Stomach (tissue), 4 donors: ENCODE results near the gene SF3B2.

Experiments used
- POLR2A ChIP-seq, 4 donors: fragments of 450-650 bp; IDR thresholded peaks; one replicate each; pipeline ENCODE4 v1.6.1; 2016; ENCODE audit warnings: antibody characterized with exemption in 4 of 4, control low read depth in 2 of 4, mild to moderate bottlenecking in 1 of 4, moderate library complexity in 1 of 4
- POLR2AphosphoS5 ChIP-seq, 3 donors: sonication (generic); formaldehyde crosslinking; IDR thresholded peaks; one replicate each; pipeline ENCODE4 v1.6.1; 2016; ENCODE audit warnings: antibody characterized with exemption in 3 of 3
- TF ChIP-seq, protein P1 (sequence below), 7 experiments: fragments of 450-650 bp in 4 of 7; fragments of 200-600 bp in 3 of 7; sonication (generic) in 3 of 7; IDR thresholded peaks; one replicate each; pipeline ENCODE4 v1.5.1; 2016 to 2019; ENCODE audit warnings: antibody characterized with exemption in 7 of 7, control low read depth in 2 of 7, mild to moderate bottlenecking in 1 of 7

DNA sequence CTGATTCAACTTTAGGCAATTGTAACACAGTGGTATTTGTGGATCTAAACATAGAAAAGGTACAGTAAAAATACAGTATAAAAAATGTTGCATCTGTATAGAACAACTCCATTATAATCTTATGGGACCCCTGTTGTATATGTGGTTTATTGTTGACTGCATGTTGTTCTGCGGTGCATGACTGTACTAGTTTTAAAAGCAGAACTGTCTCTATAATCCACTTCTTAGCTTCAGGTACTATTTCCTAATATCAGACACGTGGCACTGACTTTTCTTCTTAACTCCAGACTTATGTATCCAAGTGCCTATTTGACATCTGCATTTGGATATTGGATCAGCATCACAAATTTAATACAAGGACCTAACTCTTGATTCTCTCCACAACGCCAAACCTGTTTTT, 59.0 kb downstream of the SF3B2 start:
- TF ChIP-seq POLR2AphosphoS5 (IDR thresholded peaks at IDR 0.05) = no peak
- TF ChIP-seq, protein P1, sequence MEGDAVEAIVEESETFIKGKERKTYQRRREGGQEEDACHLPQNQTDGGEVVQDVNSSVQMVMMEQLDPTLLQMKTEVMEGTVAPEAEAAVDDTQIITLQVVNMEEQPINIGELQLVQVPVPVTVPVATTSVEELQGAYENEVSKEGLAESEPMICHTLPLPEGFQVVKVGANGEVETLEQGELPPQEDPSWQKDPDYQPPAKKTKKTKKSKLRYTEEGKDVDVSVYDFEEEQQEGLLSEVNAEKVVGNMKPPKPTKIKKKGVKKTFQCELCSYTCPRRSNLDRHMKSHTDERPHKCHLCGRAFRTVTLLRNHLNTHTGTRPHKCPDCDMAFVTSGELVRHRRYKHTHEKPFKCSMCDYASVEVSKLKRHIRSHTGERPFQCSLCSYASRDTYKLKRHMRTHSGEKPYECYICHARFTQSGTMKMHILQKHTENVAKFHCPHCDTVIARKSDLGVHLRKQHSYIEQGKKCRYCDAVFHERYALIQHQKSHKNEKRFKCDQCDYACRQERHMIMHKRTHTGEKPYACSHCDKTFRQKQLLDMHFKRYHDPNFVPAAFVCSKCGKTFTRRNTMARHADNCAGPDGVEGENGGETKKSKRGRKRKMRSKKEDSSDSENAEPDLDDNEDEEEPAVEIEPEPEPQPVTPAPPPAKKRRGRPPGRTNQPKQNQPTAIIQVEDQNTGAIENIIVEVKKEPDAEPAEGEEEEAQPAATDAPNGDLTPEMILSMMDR (IDR thresholded peaks at IDR 0.05) = no peak
- TF ChIP-seq POLR2A (IDR thresholded peaks at IDR 0.05) = no peak
